ENCODE results near the gene FANCC. TPM values are rescaled to one million over a fixed set of nuclear protein-coding genes. Genes with fewer than 3 reads are reported as not detected.

Gene FANCC
- 10 to 100 TPM; 15.4 to 21.5 TPM for total RNA-seq

- Mint-ChIP-seq H3K4me1 (peaks cover 33% of the 10 kb centered on the region), H3K36me3 (ENCODE audit: low read depth) (peaks cover 2% of the 10 kb centered on the region), H3K27me3 (peaks cover 13% of the 10 kb centered on the region), H3K9me3 (no peaks in the 10 kb centered on the region), H3K27ac (peak within 1 kb of the TSS; percentile 95), H3K4me3 (peak within 1 kb of the TSS; percentile 85)
- ChIA-PET CTCF (no interaction called here), POLR2A (no interaction called here)
- peak; percentile 85 for DNase-seq
Measured at GRCh38 chr9:95317119-95317892, at the start of gene FANCC. FANCC (minus strand) TSS chr9:95317709; CDS start chr9:95249291, 68,418 bp downstream.

- Mint-ChIP-seq H3K4me1 (no peaks in the 10 kb centered on the region), H3K9me3 (no peaks in the 10 kb centered on the region), H3K27me3 (peaks cover 33% of the 10 kb centered on the region), H3K36me3 (ENCODE audit: low read depth) (no peaks in the 10 kb centered on the region), H3K27ac (no peak overlapping the region), H3K4me3 (no peak overlapping the region)
- DNase-seq = no peak
- CTCF ChIA-PET = no interaction called here
- POLR2A ChIA-PET = no interaction called here
Measured at GRCh38 chr9:95366731-95367325, 49.3 kb upstream of the FANCC start.

- Mint-ChIP-seq H3K27me3 (peaks cover 34% of the 10 kb centered on the region), H3K4me1 (no peaks in the 10 kb centered on the region), H3K4me3 (no peak overlapping the region), H3K36me3 (ENCODE audit: low read depth) (no peaks in the 10 kb centered on the region), H3K9me3 (no peaks in the 10 kb centered on the region), H3K27ac (no peak overlapping the region)
- POLR2A ChIA-PET = no interaction called here
- CTCF ChIA-PET = no interaction called here
- DNase-seq = no peak
Measured at GRCh38 chr9:95365766-95366165, 48.3 kb upstream of the FANCC start.

GRCh38 chr9:95363051-95363841 lies 45.7 kb upstream of the FANCC start:
- POLR2A ChIA-PET = no interaction called here
- H3K4me1 Mint-ChIP-seq = no peaks in the 10 kb centered on the region
- DNase-seq = no peak
- H3K27ac Mint-ChIP-seq = no peak overlapping the region
- no peaks in the 10 kb centered on the region for H3K36me3 Mint-ChIP-seq (ENCODE audit: low read depth)
- no peaks in the 10 kb centered on the region for H3K9me3 Mint-ChIP-seq
- peaks cover 34% of the 10 kb centered on the region for H3K27me3 Mint-ChIP-seq
- CTCF ChIA-PET = no interaction called here
- no peak overlapping the region for H3K4me3 Mint-ChIP-seq

- H3K27ac Mint-ChIP-seq = no peak overlapping the region
- CTCF ChIA-PET = interaction anchor here (0.6 to 1.1 kb wide), 2 partner anchors 9 to 778 kb away, joined by 3 read pairs; no protein-coding TSS in a partner anchor
- POLR2A ChIA-PET = no interaction called here
Measured at GRCh38 chr9:95360866-95361265, 43.4 kb upstream of the FANCC start.

GRCh38 chr9:95357316-95357715 lies 39.8 kb upstream of the FANCC start:
- Mint-ChIP-seq H3K9me3 (peaks cover 2% of the 10 kb centered on the region), H3K36me3 (ENCODE audit: low read depth) (no peaks in the 10 kb centered on the region), H3K4me3 (no peak overlapping the region)

More at GRCh38 chr9:95360866-95361265, 43.4 kb upstream of the FANCC start:
- DNase-seq = no peak
- H3K27me3 Mint-ChIP-seq = peaks cover 29% of the 10 kb centered on the region
- no peaks in the 10 kb centered on the region for H3K9me3 Mint-ChIP-seq
- H3K36me3 Mint-ChIP-seq (ENCODE audit: low read depth) = no peaks in the 10 kb centered on the region
- no peak overlapping the region for H3K4me3 Mint-ChIP-seq
- no peaks in the 10 kb centered on the region for H3K4me1 Mint-ChIP-seq

GRCh38 chr9:95355500-95355899 lies 38.0 kb upstream of the FANCC start:
- ChIA-PET POLR2A (no interaction called here), CTCF (no interaction called here)
- Mint-ChIP-seq H3K4me3 (no peak overlapping the region), H3K4me1 (no peaks in the 10 kb centered on the region), H3K9me3 (peaks cover 2% of the 10 kb centered on the region), H3K36me3 (ENCODE audit: low read depth) (no peaks in the 10 kb centered on the region), H3K27ac (no peak overlapping the region), H3K27me3 (peaks cover 32% of the 10 kb centered on the region)
- DNase-seq = no peak

More at GRCh38 chr9:95357316-95357715, 39.8 kb upstream of the FANCC start:
- no peaks in the 10 kb centered on the region for H3K4me1 Mint-ChIP-seq
- no peak for DNase-seq
- peaks cover 28% of the 10 kb centered on the region for H3K27me3 Mint-ChIP-seq
- CTCF ChIA-PET = no interaction called here
- POLR2A ChIA-PET = no interaction called here
- H3K27ac Mint-ChIP-seq = no peak overlapping the region

- POLR2A ChIA-PET = no interaction called here
- CTCF ChIA-PET = no interaction called here
- H3K27me3 Mint-ChIP-seq = peaks cover 60% of the 10 kb centered on the region
- no peak for DNase-seq
- H3K9me3 Mint-ChIP-seq = peaks cover 2% of the 10 kb centered on the region
- no peaks in the 10 kb centered on the region for H3K36me3 Mint-ChIP-seq (ENCODE audit: low read depth)
- H3K27ac Mint-ChIP-seq = no peak overlapping the region
- peaks cover 5% of the 10 kb centered on the region for H3K4me1 Mint-ChIP-seq
- H3K4me3 Mint-ChIP-seq = no peak overlapping the region
Measured at GRCh38 chr9:95351051-95351450, 33.5 kb upstream of the FANCC start.

GRCh38 chr9:95350266-95350665 lies 32.8 kb upstream of the FANCC start:
- ChIA-PET CTCF (no interaction called here), POLR2A (no interaction called here)
- H3K36me3 Mint-ChIP-seq (ENCODE audit: low read depth) = no peaks in the 10 kb centered on the region
- no peak overlapping the region for H3K27ac Mint-ChIP-seq
- peaks cover 52% of the 10 kb centered on the region for H3K27me3 Mint-ChIP-seq
- no peak for DNase-seq
- peaks cover 2% of the 10 kb centered on the region for H3K9me3 Mint-ChIP-seq
- H3K4me3 Mint-ChIP-seq = no peak overlapping the region
- H3K4me1 Mint-ChIP-seq = peaks cover 5% of the 10 kb centered on the region

GRCh38 chr9:95349091-95350038 lies 31.9 kb upstream of the FANCC start:
- H3K27ac Mint-ChIP-seq = no peak overlapping the region
- H3K4me3 Mint-ChIP-seq = peak overlapping the region; percentile 36
- POLR2A ChIA-PET = interaction anchor here (0.6 kb wide), 1 partner anchor 22 kb away, joined by 3 read pairs; no protein-coding TSS in a partner anchor
- H3K36me3 Mint-ChIP-seq (ENCODE audit: low read depth) = no peaks in the 10 kb centered on the region
- peaks cover 2% of the 10 kb centered on the region for H3K9me3 Mint-ChIP-seq
- no peak for DNase-seq
- peaks cover 5% of the 10 kb centered on the region for H3K4me1 Mint-ChIP-seq
- CTCF ChIA-PET = interaction anchor here (1.2 kb wide), 1 partner anchor 13 kb away, joined by 3 read pairs; no protein-coding TSS in a partner anchor
- H3K27me3 Mint-ChIP-seq = peaks cover 46% of the 10 kb centered on the region

GRCh38 chr9:95346021-95346420 lies 28.5 kb upstream of the FANCC start:
- H3K4me1 Mint-ChIP-seq = peaks cover 16% of the 10 kb centered on the region
- POLR2A ChIA-PET = no interaction called here
- no peaks in the 10 kb centered on the region for H3K9me3 Mint-ChIP-seq
- no peaks in the 10 kb centered on the region for H3K36me3 Mint-ChIP-seq (ENCODE audit: low read depth)
- H3K27me3 Mint-ChIP-seq = peaks cover 35% of the 10 kb centered on the region
- CTCF ChIA-PET = no interaction called here
- no peak overlapping the region for H3K27ac Mint-ChIP-seq
- DNase-seq = no peak
- no peak overlapping the region for H3K4me3 Mint-ChIP-seq

GRCh38 chr9:95344735-95345325 lies 27.3 kb upstream of the FANCC start:
- CTCF ChIA-PET = interaction anchor here (0.5 kb wide), 1 partner anchor 533 kb away, joined by 4 read pairs; no protein-coding TSS in a partner anchor
- Mint-ChIP-seq H3K4me3 (no peak overlapping the region), H3K27me3 (peaks cover 25% of the 10 kb centered on the region), H3K9me3 (no peaks in the 10 kb centered on the region), H3K36me3 (ENCODE audit: low read depth) (no peaks in the 10 kb centered on the region), H3K27ac (no peak overlapping the region), H3K4me1 (peaks cover 15% of the 10 kb centered on the region)
- no peak for DNase-seq
- POLR2A ChIA-PET = no interaction called here

Data from activated CD4-positive, alpha-beta T cell treated with anti-CD3 and anti-CD28 coated beads, Interleukin-2, amount 10 ng/mL, durations not matched to agents 7 days and 5 days (primary cell).